Esophagus squamous epithelium (tissue), 4 donors: ENCODE measurements around the gene CSMD2.

Source experiments
- CTCF ChIP-seq, 6 experiments: fragments of 450-650 bp in 4 of 6; fragments of 200-600 bp in 2 of 6; sonication (generic) in 2 of 6; IDR thresholded peaks; one replicate each; pipeline ENCODE4 v1.5.1; 2016 to 2019; ENCODE audit warnings: antibody characterized with exemption in 6 of 6, mild to moderate bottlenecking in 4 of 6, moderate library complexity in 4 of 6
- POLR2A ChIP-seq, 4 donors: fragments of 450-650 bp; IDR thresholded peaks; one replicate each; pipeline ENCODE4 v1.6.1; 2017; ENCODE audit warnings: antibody characterized with exemption in 4 of 4, mild to moderate bottlenecking in 4 of 4, moderate library complexity in 3 of 4

- TF ChIP-seq CTCF (IDR thresholded peaks at IDR 0.05) (no peak), POLR2A (IDR thresholded peaks at IDR 0.05) (no peak)
Observed at GRCh38 chr1:34165422-34165921, 442 bp upstream of the CSMD2 start.
